GM12874 (cell line): ENCODE results near the gene XIRP2.

ENCODE experiments used
- CTCF ChIP-seq: IDR thresholded peaks from 2 replicates; pipeline ENCODE4 v1.5.1; 2011; ENCODE audit warnings: low read depth, mild to moderate bottlenecking, control low read depth, low read length, moderate library complexity; ENCODE audit not compliant: insufficient read depth

XIRP2 gene

GRCh38 chr2:167133614-167134013 lies 245.3 kb downstream of the XIRP2 start:
- TF ChIP-seq CTCF: no peak

GRCh38 chr2:167134381-167135072 lies 246.2 kb downstream of the XIRP2 start:
- no peak for TF ChIP-seq CTCF

GRCh38 chr2:167135706-167136105 lies 247.4 kb downstream of the XIRP2 start:
- no peak for TF ChIP-seq CTCF

- no peak for TF ChIP-seq CTCF
These were observed 248.8 kb downstream of the XIRP2 start for GRCh38 chr2:167136879-167137596.

GRCh38 chr2:167140330-167140729 lies 252.1 kb downstream of the XIRP2 start:
- no peak for TF ChIP-seq CTCF

- no peak for TF ChIP-seq CTCF
These were observed 252.5 kb downstream of the XIRP2 start for GRCh38 chr2:167140767-167141166.

- TF ChIP-seq CTCF: no peak
These were observed 254.3 kb downstream of the XIRP2 start for GRCh38 chr2:167142554-167142953.
